HuH-7.5 (cell line): ENCODE measurements around the gene TOR3A.

ENCODE experiments used
- DNase-seq: peaks from one replicate; pipeline ENCODE4 v3.0.0; 2011; ENCODE audit warnings: low spot score

TOR3A gene

GRCh38 chr1:179066471-179066870 is 15.4 kb upstream of the TOR3A start:
- no peak for DNase-seq

DNA sequence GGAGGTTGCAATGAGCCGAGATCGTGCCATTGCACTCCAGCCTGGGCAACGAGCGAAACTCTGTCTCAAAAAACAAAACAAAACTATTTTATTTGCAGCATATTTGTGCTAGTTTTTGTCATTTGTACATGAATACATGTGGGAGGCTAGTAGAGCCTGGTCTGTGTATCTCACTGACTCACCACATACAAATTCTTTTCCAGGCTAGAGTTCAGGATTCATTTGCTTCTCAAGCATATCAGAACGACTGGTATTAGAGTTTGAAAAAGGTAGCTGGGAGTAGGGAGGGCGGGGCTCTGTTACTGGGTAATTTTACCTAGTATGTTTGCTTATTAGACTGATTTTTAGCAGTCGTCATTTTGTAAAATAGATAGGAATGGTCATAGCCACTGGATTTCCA is 4.5 kb upstream of the TOR3A start:
- no peak for DNase-seq

DNA sequence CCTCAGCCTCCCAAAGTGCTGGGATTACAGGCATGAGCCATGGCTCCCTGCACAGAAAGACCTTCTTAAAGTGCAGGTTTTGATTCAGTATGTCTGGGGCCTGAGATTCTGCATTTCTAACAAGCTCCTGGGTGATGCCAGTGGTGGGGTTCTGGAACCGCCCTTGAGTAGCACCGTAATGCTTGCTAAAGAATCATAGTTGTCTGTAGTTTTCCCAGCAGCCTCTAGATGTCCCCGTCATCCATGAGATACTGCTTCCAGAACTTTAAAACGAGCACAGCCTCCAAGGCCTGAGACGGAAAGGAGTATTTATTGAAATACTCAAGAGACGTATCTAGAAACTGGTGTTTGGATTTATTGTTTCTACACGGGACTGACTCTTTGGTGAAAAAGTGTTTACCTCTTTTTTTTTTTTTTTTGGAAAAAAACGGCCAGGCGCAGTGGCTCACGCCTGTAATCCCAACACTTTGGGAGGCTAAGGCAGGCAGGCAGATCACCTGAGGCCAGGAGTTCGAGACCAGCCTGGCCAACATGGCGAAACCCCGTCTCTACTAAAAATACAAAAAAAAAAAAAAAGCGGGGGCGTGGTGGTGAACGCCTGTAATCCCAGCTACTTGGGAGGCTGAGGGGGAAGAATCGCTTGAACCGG is 2.6 kb upstream of the TOR3A start:
- DNase-seq = peak; percentile 51

- DNase-seq = no peak
These were observed 794 bp upstream of the TOR3A start for GRCh38 chr1:179080866-179081686.

- DNase-seq = peak; percentile 64
These were observed 596 bp downstream of the TOR3A start for GRCh38 chr1:179082333-179082998.

DNA sequence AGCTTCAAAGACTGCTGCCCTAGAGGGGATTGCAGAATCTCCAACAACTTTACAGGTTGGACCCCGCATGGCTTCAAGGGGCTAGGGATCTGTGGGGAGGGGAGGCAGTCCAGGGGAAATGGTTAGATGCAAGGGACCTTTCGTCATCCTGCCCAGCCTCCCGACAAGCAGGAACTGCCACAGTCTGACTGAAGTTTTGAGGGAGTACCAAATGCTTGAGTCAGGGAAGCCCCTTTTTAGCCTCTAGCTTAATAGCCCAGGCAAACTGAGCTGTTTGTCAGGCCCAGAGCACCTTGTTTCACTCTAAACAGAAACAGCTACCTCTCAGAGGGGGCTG is 1.1 kb downstream of the TOR3A start:
- DNase-seq = no peak

GRCh38 chr1:179083533-179083932 is 1.7 kb downstream of the TOR3A start:
- DNase-seq = no peak

DNA sequence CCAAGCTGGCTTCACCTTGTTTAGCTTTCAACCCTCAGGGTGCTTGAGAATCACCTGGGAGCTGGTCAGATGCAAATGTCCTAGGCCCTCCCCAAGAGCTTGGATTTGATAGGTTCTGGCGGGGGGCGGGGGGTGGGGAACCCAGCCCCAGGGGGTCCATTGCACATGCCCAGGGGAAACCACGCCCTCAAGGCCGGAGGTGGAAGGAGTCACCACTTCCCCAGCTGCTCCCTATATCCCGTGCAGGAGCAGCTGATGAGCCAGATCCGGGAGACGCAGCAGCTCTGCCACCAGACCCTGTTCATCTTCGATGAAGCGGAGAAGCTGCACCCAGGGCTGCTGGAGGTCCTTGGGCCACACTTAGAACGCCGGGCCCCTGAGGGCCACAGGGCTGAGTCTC is 5.8 kb downstream of the TOR3A start:
- no peak for DNase-seq

DNA sequence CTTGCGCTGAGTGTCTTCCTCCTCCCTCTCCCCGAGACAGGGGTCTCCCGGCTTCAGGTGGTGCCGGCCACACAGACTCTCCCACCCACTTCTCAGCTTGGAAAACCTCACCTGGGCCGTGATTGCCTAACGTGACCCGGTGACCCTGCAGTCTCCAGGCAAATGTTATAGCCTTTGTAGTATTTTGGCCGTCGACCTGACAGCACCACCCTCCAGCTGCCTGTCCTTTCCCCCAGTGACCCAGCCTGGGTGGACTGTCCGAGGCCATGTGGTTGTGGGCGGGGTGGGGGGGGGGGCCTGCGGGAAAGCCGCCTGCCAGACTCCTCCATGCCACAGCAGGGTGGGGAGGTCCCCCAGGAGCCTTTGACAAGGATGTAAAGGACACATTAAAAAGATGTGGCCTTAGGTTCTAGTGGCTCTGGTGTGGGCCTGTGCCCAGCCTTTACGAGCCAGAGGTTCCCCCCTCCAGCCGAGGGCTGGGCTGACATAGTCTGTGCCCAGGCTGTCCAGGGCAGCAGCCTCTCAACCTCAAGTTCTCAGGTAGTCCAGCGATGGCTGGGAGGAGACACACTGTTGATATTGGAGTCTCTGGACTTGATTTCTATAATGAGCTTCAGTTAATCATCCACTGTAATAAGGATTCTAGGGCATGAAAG is 8.1 kb downstream of the TOR3A start:
- DNase-seq = no peak

DNA sequence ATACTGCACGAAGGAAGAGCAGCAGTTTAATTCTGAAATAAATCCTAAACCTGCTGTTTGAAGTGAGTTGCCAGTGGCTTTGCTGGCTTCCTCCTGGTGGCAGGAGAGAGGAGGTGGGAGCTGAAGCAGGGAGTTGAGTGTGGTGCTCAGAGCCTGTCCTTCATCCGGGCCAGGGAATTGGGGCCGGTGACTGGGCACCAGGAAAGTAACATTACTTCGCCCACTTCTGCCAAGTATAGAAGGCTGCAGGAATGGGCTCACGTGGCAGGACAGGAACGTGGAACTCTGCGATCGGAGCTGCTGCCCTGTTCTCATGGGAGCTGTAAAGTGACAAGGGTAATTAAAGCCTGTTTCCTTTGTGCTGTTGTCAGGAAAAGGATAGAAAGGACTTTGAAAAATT is 8.7 kb downstream of the TOR3A start:
- no peak for DNase-seq

DNA sequence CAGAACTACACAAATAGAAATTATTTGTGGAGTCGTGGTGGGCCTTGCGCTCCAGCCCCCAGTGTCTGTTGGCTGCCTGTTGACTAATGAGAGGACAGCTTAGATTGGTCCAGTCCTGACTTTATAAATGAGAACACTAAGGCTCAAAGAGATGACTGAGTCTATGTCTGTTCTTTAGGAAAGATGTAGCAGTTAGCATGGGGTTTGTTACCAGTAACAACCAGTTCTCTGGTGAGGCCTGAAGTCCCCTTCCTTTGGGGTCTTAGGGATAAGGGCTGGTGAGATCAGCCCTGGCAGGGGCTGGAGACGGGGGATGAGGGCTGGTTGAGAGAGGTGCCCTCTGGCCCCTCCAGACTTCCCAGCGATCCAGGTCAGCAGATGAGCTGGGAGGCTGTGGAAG is 9.1 kb downstream of the TOR3A start:
- DNase-seq = no peak

GRCh38 chr1:179091691-179092165 is 9.9 kb downstream of the TOR3A start:
- DNase-seq = no peak

GRCh38 chr1:179092896-179093461 is 11.1 kb downstream of the TOR3A start:
- no peak for DNase-seq

- no peak for DNase-seq
These were observed 12.9 kb downstream of the TOR3A start for GRCh38 chr1:179094818-179095217.

DNA sequence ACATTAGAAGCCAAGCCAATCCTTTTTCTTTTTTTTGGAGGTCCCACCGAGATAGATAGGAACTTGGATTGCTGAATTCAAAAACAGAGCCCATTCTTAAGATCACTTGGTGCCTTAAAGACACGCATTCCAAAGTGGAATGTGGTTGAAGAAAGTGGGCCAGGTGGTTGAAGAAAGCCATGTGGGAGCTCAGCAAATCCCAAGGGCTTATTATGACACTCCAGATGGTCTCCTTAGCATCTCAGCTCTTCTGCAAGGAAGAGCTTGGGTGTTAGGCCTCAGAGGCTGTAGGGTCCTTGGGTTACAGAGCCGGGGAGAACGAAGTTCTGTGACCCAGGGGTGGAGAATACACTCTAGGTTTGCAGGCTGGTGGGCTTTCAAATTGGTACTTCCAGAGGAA is 13.5 kb downstream of the TOR3A start:
- no peak for DNase-seq

DNA sequence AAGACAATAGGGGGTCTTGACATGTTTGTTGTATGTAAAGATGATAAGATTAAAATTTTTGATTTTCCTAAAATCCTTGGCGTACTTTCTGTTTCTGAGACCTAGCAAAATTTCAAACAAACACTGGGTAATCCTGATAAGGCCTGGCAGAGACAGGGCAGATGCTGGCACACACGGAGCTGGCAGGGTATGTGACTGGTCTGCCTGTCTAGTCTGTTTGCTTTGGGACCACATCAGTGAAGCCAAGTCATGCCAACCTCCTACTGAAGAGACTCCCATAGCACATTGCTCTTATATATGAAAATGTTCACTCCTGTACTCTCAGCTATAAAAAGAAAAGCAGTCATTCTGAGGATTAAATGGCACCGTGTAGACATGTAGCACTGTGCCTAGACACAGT is 14.1 kb downstream of the TOR3A start:
- no peak for DNase-seq

GRCh38 chr1:179099891-179100290 is 18.0 kb downstream of the TOR3A start:
- DNase-seq = no peak

GRCh38 chr1:179101566-179101965 is 19.7 kb downstream of the TOR3A start:
- DNase-seq = no peak

DNA sequence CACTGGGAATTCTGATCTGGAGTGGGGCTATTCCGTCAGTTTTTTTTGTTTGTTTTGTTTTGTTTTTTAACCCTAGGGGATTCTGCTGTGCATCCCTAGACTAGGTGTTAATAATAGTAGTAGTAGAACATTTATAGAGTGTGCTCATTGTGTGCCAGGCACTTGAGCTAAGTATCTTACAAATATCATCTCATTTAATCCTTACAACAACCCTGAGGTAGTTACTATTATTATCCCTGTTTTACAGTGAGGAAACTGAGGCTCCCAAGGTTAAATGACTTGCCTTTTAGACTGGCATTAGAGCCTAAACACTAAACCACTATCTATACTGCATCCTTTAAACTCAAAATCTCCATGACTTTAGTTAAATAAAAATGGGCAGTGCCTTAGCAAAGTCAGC is 22.1 kb downstream of the TOR3A start:
- no peak for DNase-seq

DNA sequence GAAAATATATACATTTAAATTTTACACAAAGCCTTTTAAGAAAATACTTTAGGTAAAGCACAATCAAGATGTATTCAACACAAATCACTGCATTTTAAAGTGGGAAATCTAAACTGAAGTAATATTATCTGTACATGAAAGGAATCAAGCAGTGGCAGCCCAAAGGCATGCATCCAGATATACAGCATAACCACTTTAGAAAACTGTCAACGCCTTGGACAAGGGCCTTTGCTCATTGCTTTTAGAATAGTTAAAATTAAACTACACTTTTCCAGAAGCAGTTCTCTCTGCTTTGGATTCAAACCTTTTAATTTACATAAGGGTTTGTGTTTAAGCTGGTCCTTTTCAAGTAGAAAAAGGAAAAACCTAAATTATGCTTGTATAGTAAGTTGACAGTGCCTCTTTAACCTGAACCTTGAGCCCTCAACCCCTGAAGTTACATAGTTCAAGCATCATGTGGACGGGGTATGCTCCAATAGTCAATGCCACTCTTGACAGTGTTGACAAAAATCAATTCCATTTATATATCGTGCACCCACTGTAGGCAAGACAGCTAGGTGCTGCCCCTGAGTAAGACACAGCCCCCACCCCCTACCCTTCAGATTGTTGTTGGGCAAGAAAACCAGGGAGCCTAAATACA is 22.9 kb downstream of the TOR3A start:
- no peak for DNase-seq

GRCh38 chr1:179105393-179105792 is 23.5 kb downstream of the TOR3A start:
- DNase-seq = peak; percentile 60
